ENCODE results near the gene ADAM15.

- TF ChIP-seq CTCF (IDR thresholded peaks at IDR 0.05; ENCODE audit: low read length) (no peak; the same call in 1 of the 2 replicates), EZH2 (IDR thresholded peaks at IDR 0.05; ENCODE audit: borderline replicate concordance, low read length) (no peak)
These were observed 243 bp downstream of the ADAM15 start for GRCh38 chr1:155051342-155051776.

All from OCI-LY1 (cell line).